ENCODE measurements around the gene CHSY1. TPM values are rescaled to one million over a fixed set of nuclear protein-coding genes. Genes with fewer than 3 reads are reported as not detected.

The CHSY1 gene
- total RNA-seq, 4 donors from 2014 or later: 16.9 to 85.3 (median 39.4) TPM

GRCh38 chr15:101147181-101147580 is 104.7 kb downstream of the CHSY1 start:
- DNase-seq (ENCODE audit: low spot score) (no peak), ATAC-seq (ENCODE audit: low FRiP score) (no peak)
- no peak for TF ChIP-seq CTCF (IDR thresholded peaks at IDR 0.05)

GRCh38 chr15:101146118-101146702 is 105.6 kb downstream of the CHSY1 start:
- no peak for DNase-seq (ENCODE audit: low spot score)
- TF ChIP-seq CTCF (IDR thresholded peaks at IDR 0.05): no peak
- ATAC-seq (ENCODE audit: low FRiP score): no peak

GRCh38 chr15:101145362-101145761 is 106.5 kb downstream of the CHSY1 start:
- no peak for TF ChIP-seq CTCF (IDR thresholded peaks at IDR 0.05)
- ATAC-seq (ENCODE audit: low FRiP score) (no peak), DNase-seq (ENCODE audit: low spot score) (no peak)

GRCh38 chr15:101143321-101143720 is 108.5 kb downstream of the CHSY1 start:
- TF ChIP-seq CTCF (IDR thresholded peaks at IDR 0.05): no peak
- ATAC-seq (ENCODE audit: low FRiP score) (no peak), DNase-seq (ENCODE audit: low spot score) (no peak)

- DNase-seq (ENCODE audit: low spot score): no peak
- no peak for ATAC-seq (ENCODE audit: low FRiP score)
- no peak for TF ChIP-seq CTCF (IDR thresholded peaks at IDR 0.05)
These were observed 109.1 kb downstream of the CHSY1 start for GRCh38 chr15:101142711-101143110.

GRCh38 chr15:101141926-101142527 is 109.8 kb downstream of the CHSY1 start:
- no peak for DNase-seq (ENCODE audit: low spot score)
- no peak for TF ChIP-seq CTCF (IDR thresholded peaks at IDR 0.05)
- no peak for ATAC-seq (ENCODE audit: low FRiP score)

- no peak for TF ChIP-seq CTCF (IDR thresholded peaks at IDR 0.05)
- ATAC-seq (ENCODE audit: low FRiP score): no peak
These were observed 111.2 kb downstream of the CHSY1 start for GRCh38 chr15:101140697-101141065.

More at GRCh38 chr15:101140697-101141065, 111.2 kb downstream of the CHSY1 start:
- DNase-seq (ENCODE audit: low spot score): no peak

All from omental fat pad (tissue), 4 donors.